Measurements from ENCODE around the gene PPP2R5C.

Gene PPP2R5C

DNA sequence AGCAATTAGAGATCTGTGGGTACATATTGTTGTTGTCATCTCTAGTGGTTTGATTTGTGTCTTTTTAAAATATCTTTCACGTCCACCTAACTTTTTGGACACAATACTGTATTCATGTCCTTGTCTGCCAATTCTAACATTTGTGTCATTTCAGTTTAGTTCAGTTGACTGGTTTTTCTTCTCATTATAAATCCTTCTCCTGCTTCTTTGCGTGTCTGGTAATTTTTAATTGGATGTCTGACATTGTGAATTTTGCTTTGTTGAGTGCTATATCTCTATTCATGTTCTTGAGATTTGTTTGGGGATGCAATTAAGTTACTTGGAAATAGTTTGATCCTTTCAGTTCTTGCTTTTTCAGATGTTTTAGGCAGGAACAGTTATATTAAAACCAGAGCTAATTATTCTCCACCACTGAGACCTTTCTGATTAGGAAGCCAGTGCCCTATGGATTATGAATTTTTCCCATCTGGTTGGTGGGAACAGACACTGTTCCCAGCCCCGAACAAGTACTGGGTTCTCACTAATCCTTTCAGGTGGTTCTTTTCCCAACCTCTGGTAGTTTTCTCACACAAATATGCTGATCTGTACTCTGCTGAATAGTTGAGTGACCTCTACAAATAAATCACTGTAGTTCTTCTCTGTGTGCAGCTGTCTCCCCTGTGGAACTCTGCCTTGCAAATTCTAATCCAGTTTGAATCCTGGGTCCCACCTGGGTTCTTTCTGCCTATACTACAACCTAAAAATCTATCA, 111.7 kb downstream of the PPP2R5C start:
- DNase-seq = no peak

DNA sequence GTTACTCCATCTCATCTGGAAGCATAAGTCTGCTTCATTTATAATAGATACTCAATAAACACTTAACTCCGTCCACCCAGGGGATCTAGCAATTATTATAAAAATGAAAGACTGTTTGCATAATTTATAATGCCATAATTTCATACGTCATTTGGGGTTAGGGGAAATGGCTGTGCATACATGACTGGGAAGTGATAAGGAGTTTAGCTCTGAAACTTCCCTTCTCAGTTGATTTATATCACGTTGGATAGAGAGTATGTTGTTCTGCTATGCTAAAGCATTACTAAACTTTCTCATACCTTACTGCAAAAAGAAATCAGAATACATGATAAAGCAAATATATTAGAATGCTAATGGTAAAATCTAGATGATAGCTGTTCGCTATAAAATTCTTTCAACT, 112.5 kb downstream of the PPP2R5C start:
- DNase-seq = no peak

DNA sequence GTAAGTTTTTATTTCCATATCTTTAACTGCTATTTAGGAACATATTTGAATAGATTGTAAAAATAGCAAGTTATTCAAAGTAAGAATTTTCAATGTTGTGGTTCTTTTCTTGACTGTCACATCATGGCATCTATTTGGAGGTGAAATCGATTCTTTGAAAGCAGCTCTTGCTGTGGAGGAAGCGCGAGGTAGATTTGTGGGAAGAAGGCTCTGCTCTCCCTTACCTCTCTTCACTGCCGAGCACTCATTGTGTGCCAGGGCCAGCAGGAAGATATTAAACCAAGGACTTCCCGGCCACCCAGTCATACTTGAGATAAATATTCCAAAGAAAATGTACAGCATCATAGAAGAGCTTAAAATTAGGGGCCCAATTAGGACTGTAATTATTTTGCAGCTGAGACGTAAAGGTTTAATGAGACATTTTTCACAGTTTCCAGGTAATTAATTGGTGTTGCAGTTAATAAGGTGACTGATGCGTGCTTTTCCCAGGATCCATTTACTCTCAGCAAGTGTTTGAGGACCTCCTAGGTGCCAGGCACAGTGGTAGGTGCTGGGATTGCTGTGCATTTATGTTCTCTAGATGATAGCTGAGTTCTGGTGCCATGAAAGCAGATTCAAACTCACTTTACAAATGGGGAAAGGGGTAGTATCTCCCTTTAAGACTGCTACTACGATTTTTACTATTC, 113.7 kb downstream of the PPP2R5C start:
- DNase-seq = no peak

DNA sequence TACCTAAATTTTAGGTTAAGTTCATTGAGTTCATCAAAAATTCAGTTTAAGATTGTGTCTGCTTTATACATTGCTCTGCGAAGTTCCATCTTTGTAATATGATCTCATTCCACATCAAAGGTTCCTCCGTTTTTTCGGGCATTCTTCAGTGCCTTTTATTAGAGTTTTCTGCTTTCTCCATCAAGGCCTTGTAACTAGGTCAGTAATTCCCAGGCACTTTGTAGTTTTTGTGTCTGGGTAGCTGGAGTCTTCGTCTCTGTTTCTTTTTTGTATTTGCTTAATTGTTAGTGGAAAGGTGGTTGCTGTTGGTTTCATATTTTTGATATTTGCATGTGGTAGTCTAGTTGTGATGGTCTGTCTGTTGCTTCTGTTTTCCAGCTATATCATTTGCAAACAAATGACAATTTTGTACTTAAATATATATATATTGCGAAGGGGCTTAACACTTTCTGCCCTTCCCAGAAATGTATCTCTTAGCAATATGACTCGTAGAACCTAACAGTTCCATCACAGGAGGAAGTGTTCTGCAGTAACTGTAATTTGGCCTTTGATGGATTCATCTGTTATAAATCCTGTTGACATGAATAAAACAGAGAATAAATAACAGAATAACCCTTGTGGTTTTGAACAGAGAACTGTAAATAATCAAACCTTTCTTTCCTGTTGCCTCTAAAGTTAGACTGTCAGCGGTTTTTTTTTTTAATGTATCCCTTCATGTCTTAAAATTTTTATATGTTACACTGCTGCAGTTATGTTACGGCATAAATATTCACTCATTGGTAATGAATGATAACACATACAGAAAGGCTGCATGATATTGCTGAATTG, 114.4 kb downstream of the PPP2R5C start:
- DNase-seq = no peak

DNA sequence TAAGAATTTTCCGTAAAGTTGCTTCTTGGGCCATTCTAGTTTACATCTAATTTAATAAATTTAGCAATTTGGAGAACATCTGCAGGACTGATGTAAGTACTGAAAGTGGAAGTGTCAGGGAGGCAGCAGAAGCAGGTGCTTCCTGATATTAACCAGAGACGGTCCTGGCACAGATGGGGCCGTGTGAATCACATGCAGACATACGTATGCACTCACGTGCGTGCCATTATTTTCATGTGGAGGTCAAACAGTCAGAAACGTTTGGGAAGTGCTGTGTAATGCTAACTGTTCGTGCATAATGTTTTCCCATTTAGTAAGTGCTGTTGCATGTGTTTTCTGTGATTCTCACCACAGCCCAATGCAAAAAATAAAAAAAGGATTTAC, 115.0 kb downstream of the PPP2R5C start:
- DNase-seq = no peak

DNA sequence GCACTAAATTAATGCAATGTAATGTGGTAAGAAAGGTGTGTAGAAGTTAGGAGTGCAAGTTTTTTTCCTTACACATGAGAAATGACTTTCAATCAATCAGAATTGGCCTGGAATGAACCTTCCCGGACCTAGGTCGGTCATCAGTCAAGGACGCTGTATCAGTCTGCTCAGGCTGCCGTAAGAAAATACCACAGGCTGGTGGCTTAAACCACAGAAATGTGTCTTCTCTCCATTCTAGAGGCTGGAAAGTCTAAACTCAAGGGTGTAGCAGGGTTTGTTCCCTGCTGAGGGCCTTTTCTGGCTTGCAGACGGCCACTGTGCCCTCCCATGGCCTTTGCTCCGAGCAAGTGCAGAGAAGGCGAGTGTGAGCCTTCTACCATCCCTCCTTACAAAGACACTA, 116.3 kb downstream of the PPP2R5C start:
- no peak for DNase-seq

DNA sequence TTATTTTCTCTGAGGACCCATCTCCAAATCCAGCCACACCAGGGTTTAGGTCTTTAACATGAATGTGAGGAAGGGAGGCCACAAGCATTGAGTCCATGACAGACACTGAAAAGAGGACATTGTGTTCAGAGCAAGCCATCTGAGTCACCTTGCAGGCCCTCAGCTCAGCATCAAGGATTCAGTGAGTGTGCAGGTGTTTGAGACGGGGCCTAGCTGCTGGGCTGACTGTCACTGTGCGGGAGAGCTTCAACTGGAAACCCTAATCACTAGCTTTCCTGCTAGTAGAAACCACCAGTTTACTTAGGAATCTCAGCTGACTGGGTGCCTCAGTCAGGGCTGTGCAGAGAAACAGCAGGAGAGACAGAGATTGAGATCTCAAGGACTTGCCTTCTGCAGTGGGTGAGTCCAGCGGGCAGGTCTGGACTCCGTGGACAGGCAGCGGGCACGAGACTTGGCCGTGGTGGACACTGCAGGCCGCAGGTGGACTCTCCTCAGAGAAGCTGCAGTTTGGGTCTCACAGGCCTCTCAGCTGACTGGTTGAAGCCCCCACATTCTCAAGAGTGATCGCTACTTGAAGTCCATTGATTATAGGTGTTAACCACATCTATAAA, 116.8 kb downstream of the PPP2R5C start:
- DNase-seq = no peak

DNA sequence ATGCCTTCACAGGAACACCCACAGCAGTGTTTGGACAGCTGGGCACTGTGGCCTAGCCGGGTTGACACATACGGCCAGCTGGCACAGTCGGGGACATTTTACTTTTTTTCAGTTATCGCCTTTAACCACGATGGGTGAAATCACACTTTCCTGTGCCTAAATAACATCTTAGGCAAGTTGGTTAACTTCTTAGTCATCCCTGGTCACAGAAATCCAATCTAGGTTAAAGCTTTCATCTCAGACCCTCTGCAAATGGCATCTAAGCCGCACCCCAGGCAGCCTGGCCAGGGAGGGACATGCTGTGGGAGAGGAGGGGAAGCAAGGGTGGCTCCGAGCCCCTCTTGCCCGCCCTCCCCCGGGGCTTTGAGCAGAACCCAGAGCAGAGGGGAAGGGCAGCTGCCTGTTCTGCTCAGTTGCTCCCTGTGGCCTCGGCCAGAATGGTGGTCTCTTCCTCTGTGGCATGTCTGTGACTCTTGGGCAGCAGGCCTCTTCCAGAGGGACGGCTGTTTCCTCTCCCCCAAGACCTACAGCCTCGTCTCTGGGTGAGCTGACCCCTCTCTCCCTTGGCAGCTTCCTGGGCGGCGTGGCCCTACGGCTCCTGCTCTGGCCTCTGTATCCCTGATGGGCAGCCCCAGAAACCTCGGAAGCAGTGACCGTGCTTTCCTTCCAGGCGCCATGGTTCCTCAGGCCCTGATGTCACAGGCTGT, 117.5 kb downstream of the PPP2R5C start:
- DNase-seq = no peak

DNA sequence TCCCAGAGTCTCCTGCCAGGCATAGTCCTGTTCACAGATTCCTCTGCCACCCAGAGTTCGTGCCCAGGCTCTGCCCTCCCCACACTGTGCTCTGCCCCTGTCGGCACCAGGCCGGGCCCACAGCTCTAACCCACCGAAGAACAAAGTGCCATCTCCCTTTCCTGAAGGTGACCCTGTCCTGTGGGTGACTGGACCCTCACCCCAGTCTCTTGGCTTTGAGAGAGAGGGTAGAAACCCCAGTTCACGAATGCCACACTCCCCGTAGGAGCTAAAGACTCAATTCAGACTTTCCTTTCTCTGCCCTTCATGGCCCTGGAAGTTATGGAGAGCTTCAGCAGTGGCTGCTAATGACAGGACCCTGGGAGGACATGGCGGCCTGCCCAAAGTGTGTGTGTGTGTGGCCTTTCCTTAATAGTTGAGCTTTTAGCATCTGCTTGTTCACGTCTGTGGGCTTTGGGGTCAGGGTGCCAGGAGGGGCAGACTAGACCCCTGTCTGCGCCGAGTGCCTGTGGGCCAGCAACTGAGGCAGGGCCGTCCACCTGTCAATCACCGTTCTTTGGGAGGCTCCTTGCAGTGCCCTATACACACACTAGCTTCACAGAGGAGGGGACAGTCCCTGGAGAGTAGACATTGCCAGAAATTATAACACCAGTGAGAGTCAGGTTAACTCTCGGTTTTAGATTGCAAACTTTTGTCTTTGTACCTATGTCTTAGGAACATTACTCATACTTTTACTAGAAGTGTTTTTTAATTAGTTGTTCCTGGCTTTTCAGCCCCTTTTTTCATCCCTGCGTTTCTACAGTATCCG, 118.2 kb downstream of the PPP2R5C start:
- no peak for DNase-seq

DNA sequence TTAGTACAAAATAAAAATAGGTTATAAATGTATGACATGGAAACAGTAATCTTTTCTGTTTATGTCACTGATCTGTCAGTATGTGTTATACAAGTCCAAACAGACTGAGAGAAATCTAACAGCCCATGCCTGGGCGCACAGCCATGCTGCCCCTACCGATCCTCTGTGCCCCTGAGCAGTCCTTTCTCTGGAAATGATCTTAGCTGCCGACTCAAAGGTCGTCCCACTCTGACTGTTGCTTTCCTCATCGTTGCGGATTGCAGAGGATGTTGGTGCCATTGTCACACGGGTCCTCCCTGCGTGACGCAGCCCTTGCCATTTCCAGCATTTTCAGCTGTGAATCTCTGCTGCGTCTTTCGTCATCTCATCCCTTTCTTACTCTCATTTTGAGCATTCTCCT, 119.9 kb downstream of the PPP2R5C start:
- no peak for DNase-seq

DNA sequence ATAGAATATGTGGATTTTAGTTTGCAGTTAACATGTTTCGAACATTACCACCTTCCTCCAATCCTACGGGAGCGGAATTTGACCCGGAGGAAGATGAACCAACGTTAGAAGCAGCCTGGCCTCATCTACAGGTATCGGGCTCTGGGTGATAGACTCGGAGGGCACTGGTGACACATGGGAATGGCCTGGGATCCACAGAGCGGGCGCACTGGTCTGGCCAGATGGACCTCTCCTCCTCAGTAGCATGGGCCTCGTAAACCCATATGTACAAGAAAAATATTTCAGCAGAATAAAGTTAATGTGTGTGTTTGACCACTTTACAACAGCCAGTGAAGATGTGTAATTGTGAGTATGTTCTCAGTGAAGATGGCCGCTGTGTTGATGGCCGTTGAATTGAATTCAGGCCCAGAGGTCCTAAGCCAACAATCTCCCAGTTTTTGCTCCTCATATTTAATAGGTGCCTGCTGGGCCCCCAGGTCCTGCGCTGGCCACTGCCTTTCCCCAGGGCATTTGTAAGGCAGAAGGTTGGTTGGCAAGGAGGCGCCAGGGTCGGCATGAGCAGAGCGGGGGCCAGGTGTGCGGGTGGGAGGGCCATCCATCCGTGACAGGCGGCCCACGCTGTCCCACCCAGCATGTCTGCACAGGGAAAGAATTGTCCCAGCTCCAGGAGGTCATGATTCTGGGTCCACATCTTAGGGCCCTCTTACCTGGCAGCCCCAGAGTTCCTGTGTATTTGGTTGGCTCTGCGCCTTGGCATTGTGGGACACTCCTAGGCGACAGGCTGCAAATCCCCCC, 120.8 kb downstream of the PPP2R5C start:
- DNase-seq = no peak

DNA sequence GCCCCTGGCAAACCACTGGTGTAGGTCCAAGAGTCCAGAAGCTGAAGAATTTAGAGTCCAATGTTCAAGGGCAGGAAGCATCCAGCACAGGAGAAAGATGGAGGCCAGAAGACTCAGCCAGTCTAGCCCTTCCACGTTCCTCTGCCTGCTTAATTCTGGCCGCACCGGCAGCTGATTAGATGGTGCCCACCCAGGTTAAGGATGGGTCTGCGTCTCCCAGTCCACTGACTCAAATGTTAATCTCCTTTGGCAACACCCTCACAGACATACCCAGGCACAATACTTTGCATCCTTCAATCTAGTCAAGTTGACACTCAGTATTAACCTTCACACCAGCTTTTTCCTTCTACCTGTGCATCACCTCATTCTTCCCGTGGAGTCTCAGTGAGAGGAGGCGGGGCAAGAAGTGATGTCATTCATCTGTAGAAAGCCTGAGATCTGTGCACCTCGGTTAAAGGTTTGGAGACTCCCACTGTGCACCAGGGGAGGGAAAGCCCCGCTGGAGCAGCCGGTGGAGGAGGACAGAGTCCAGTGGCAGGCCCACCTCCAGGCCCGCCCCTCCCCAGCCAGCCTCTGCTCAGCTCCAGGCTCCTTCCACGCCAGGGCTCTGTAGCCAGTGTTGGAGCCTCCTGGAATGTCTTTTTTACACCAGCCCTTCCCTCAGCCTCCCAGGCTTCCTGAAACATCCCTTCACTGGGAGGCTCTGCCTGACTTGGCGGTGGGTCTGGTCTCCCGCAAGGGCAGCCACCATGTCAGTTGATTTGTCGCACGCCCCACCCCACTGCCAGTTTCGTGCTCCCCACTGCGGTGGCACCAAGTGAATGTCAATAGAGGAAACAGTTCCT, 122.8 kb downstream of the PPP2R5C start:
- DNase-seq = no peak

DNA sequence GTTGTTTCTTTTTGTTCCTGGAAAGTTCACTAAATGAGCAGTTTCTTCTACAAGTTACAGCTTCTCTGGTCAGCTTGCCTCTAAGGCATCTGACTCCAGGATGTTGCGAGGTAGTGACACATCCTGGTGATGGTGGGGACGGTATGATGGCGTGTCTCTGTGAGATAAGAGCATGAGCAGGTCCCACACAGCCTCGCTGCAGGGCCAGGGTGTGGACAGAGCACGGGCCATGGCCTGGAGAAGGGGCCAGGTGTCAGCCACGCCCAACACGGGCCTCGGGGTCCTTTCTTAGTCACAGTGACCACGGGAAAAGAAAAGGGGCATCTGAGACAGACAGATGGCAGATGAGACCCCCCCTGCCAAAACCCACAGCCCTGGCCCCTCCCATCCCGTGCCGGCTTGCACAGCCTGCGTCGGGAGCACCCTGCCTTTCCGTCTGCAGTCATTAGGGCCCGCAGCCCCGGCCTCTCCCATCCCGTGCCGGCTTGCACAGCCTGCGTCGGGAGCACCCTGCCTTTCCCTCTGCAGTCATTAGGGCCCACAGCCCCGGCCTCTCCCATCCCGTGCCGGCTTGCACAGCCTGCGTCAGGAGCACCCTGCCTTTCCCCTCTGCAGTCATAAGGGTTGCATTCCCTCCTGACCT, 123.5 kb downstream of the PPP2R5C start:
- no peak for DNase-seq

DNA sequence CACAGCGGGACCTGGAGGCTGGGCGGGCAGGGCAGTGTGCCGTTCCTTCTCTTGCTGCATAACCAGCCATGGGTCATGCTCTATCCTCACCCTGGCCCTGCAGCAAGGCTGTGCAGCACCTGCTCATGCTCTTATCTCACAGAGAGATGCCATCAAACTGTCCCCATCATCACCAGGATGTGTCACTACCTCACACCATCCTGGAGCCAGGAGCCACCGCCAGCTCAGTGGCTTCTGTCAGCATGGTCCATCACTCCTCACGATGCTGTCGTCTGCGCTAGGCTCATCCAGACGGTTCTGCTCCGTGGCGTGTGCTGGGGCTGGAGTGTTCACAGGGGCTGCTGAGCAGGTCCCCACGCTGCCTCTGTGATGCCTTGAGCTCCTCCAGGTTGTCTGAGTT, 125.7 kb downstream of the PPP2R5C start:
- DNase-seq = no peak

DNA sequence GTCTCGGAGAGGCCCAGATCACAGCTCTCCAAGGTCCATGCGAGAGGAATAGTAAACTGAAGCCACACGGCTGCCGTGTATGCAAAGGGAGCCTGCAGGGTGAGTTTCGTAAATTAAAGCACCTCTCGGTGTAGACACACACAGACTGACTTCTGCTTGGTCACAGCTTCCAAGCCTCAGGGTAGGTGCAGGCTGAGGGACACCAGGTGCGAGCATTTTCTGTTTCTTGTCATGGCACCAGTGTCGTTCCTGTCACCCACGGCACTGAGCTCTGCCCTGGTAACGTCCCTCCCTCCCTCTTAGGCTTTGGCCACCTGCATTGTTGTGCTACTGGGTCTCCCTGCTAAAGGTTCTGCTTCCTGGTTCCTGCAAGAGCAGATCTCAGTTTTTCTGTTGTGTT, 126.7 kb downstream of the PPP2R5C start:
- DNase-seq = no peak

DNA sequence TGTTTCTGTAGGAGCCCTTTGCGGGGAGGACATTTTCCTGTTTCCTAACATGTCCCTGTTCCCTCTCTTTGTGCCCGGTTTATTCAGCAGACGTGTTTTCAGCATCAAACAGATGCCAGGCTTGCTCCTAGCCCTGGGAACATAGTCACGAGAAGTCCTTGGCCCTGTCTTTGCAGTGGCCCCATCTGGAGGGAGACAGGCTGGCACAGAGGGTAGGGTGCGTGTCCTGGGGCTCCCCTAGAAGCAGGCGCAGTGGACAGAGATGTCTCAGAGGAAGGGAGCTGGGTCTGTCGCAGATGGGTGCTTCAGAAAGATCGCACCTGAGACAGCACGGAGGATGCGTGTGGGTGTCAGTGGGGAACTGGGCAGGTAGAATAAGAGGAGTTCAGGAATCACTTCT, 127.9 kb downstream of the PPP2R5C start:
- no peak for DNase-seq

DNA sequence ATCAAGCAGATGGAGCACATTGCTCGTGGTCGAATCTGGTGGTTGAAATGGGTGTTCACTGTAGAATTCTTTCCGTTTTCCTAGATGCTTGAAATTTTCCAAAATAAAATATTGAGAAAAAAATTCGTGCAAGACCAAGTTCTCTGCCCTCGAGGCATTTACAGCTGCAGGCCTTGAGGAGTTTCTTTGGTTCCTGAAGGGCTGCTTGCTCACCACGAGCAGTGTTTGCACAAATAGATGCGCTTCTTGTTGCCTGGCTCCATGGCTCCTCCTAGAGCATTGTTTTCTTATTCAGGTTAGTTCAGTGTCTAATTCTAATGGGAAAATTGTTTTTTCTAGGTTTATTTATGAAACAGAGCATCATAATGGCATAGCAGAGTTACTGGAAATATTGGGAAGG, 128.4 kb downstream of the PPP2R5C start:
- DNase-seq = no peak

DNA sequence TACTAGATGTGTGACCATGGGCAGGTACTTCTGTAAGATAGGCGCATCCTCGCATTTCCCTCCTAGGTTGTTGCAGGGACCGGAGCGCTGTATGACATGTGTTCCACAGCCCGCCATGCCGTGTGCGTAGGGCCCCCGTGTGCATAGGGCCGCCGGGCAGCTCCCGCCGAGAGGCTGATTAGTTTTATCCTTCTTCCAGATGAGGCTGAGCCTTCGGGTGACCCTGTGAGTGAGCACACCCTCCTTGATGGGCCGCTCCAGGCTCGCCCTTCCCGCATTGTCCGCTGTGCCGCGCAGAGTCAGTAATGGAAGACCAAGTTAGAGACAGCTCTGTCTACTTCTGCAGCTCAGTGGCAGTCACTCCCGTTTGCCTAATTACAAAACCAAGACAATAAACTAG, 130.0 kb downstream of the PPP2R5C start:
- no peak for DNase-seq

DNA sequence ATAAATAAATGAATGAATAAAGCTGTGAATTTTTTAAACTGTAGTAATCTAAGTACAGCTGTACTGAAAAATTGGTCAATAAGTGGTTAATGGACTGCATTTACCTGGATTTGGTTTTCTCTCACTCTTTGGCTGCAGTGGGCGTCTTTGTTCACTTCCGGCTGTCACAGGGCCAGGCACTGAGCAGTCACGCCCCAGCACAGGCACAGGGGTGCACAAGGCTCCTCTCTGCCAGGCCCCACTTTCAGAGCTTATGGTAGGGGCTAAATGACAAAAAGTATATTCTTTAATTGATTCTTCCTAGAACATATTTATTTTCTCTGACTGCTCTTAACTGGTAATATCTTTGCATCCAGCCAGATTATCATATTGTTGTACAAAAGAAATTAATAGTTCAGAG, 132.2 kb downstream of the PPP2R5C start:
- DNase-seq = no peak

Data from NCI-H510A treated with DMSO at 0.1 percent for 48 hours (cell line).